Measurements from ENCODE around the gene CMTM8. TPM values are rescaled to one million over a fixed set of nuclear protein-coding genes. Genes with fewer than 3 reads are reported as not detected.

The CMTM8 gene
- total and polyA plus RNA-seq, 7 donors: 0.49 to 7.9 (median 4.3) TPM; not detected in 1

- Histone ChIP-seq H3K27me3 (no peaks in the 10 kb centered on the region), H3K27ac (no peak overlapping the region), H3K9me3 (peaks cover 0 to 2% (median 0%) of the 10 kb centered on the region in 4 donors), H3K4me3 (no peak overlapping the region), H3K4me1 (no peaks in the 10 kb centered on the region), H3K36me3 (no peaks in the 10 kb centered on the region)
- WGBS, 2 donors: 79 to 88% methylated on average over 4 of the region's 4 CpGs
- no peak for TF ChIP-seq EP300 (IDR thresholded peaks at IDR 0.05)
- TF ChIP-seq CTCF (IDR thresholded peaks at IDR 0.05): no peak
- no peak for TF ChIP-seq POLR2AphosphoS5 (IDR thresholded peaks at IDR 0.05)
- no peak for TF ChIP-seq POLR2A (IDR thresholded peaks at IDR 0.05)
- DNase-seq: no peak
- intact Hi-C loops (cut with DNase I): loop anchor here (5.0 kb wide), 1 partner anchor 37 kb away; no protein-coding TSS in a partner anchor
Measured at GRCh38 chr3:32334675-32335074, 96.2 kb downstream of the CMTM8 start.

GRCh38 chr3:32335365-32336112, 97.1 kb downstream of the CMTM8 start:
- intact Hi-C loops (cut with DNase I): loop anchor here (5.0 kb wide), 1 partner anchor 38 kb away; no protein-coding TSS in a partner anchor
- Histone ChIP-seq H3K4me3 (no peak overlapping the region), H3K27me3 (no peaks in the 10 kb centered on the region), H3K9me3 (peaks cover 0 to 2% (median 0%) of the 10 kb centered on the region in 4 donors), H3K4me1 (no peaks in the 10 kb centered on the region), H3K27ac (no peak overlapping the region), H3K36me3 (no peaks in the 10 kb centered on the region)
- DNase-seq: no peak
- TF ChIP-seq EP300 (IDR thresholded peaks at IDR 0.05) (no peak), POLR2A (IDR thresholded peaks at IDR 0.05) (no peak), POLR2AphosphoS5 (IDR thresholded peaks at IDR 0.05) (no peak), CTCF (IDR thresholded peaks at IDR 0.05) (no peak)
- 81 to 88% methylated on average over 13 of the region's 13 CpGs for WGBS, 2 donors

- Histone ChIP-seq H3K36me3 (no peaks in the 10 kb centered on the region), H3K4me1 (no peaks in the 10 kb centered on the region), H3K27me3 (no peaks in the 10 kb centered on the region), H3K9me3 (peaks cover 0 to 2% (median 0%) of the 10 kb centered on the region in 4 donors), H3K27ac (no peak overlapping the region), H3K4me3 (no peak overlapping the region)
- no peak for TF ChIP-seq POLR2AphosphoS5 (IDR thresholded peaks at IDR 0.05)
- no peak for TF ChIP-seq POLR2A (IDR thresholded peaks at IDR 0.05)
- no peak for TF ChIP-seq EP300 (IDR thresholded peaks at IDR 0.05)
- no peak for TF ChIP-seq CTCF (IDR thresholded peaks at IDR 0.05)
- 71 to 77% methylated on average over 2 of the region's 2 CpGs for WGBS, 2 donors
- no peak for DNase-seq
- intact Hi-C loops (cut with DNase I): loop anchor here (5.0 kb wide), 1 partner anchor 39 kb away; no protein-coding TSS in a partner anchor
Measured at GRCh38 chr3:32336113-32336498, 97.6 kb downstream of the CMTM8 start.

- no peak for DNase-seq
- H3K9me3 ChIP-seq: peaks cover 0 to 2% (median 0%) of the 10 kb centered on the region in 4 donors
- no peaks in the 10 kb centered on the region for H3K4me1 ChIP-seq
- H3K27me3 ChIP-seq: no peaks in the 10 kb centered on the region
- no peaks in the 10 kb centered on the region for H3K36me3 ChIP-seq
- intact Hi-C loops (cut with DNase I): loop anchor here (5.0 kb wide), 1 partner anchor 40 kb away; no protein-coding TSS in a partner anchor
- TF ChIP-seq CTCF (IDR thresholded peaks at IDR 0.05) (no peak), POLR2AphosphoS5 (IDR thresholded peaks at IDR 0.05) (no peak), EP300 (IDR thresholded peaks at IDR 0.05) (no peak), POLR2A (IDR thresholded peaks at IDR 0.05) (no peak)
- no peak overlapping the region for H3K4me3 ChIP-seq
- H3K27ac ChIP-seq: no peak overlapping the region
Measured at GRCh38 chr3:32337505-32337904, 99.0 kb downstream of the CMTM8 start.

Data from sigmoid colon (tissue), 7 donors.